ENCODE results near the gene EPS8L3. TPM values are rescaled to one million over a fixed set of nuclear protein-coding genes. Genes with fewer than 3 reads are reported as not detected.
"Not testable (repeated sequence)": the region's sequence is repeated elsewhere in the genome, so short reads cannot be mapped to it uniquely, and the experiment has no call there.

The EPS8L3 gene
- total RNA-seq, 6 donors from 2014 or later: 0.20 TPM; not detected in 5

DNA sequence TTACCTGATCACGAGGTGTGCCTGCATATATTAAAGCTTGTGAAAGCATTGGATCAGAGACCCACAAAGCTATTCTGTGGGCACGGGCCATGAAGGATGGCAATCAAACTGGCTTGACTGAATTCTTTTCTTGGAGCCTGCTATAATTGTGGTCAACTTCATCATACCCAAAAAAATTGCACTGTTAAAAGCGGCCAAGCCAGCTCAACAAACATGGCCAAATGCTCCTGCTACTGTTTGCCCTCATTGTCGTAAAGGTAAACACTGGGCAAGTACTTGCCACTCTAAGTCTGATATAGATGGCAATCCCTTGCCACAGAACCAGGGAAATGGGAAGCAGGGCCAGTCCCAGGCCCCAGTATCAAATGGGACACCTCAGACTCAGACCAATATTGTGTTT lies 58.3 kb downstream of the EPS8L3 start:
- Histone ChIP-seq H3K27me3 (no peaks in the 10 kb centered on the region), H3K27ac (no peak overlapping the region), H3K4me3 (no peak overlapping the region), H3K4me1 (no peaks in the 10 kb centered on the region), H3K36me3 (no peaks in the 10 kb centered on the region), H3K9me3 (peaks cover 0 to 11% (median 1%) of the 10 kb centered on the region in 4 donors)
- 59 to 69% methylated on average over 4 of the region's 4 CpGs for WGBS, 2 donors
- TF ChIP-seq, protein P1, sequence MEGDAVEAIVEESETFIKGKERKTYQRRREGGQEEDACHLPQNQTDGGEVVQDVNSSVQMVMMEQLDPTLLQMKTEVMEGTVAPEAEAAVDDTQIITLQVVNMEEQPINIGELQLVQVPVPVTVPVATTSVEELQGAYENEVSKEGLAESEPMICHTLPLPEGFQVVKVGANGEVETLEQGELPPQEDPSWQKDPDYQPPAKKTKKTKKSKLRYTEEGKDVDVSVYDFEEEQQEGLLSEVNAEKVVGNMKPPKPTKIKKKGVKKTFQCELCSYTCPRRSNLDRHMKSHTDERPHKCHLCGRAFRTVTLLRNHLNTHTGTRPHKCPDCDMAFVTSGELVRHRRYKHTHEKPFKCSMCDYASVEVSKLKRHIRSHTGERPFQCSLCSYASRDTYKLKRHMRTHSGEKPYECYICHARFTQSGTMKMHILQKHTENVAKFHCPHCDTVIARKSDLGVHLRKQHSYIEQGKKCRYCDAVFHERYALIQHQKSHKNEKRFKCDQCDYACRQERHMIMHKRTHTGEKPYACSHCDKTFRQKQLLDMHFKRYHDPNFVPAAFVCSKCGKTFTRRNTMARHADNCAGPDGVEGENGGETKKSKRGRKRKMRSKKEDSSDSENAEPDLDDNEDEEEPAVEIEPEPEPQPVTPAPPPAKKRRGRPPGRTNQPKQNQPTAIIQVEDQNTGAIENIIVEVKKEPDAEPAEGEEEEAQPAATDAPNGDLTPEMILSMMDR (IDR thresholded peaks at IDR 0.05): no peak
- TF ChIP-seq POLR2A (IDR thresholded peaks at IDR 0.05): no peak
- TF ChIP-seq POLR2AphosphoS5 (IDR thresholded peaks at IDR 0.05): no peak
- TF ChIP-seq EP300 (IDR thresholded peaks at IDR 0.05): no peak
- ATAC-seq (ENCODE audit: low FRiP score in 2 of 2) (no peak), DNase-seq (no peak)

DNA sequence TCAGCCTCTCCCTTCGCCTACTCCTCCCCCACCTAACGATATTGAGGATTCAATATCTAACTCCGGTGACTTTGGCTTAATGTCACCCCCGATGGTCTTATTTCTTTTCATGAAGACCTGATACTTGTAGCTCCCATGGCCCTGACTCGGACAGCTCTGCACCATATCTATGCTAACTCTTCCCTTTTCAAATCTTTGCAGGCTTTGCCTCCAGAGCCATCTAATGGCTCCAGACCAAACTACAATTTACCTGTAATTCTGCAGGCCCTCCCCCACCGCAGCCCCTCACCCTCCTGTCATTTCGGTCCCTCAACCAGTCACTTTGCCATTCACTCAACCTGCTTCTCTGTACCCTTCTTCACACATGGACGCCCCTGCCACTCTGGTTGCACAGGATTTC lies 59.5 kb downstream of the EPS8L3 start:
- no peaks in the 10 kb centered on the region for H3K36me3 ChIP-seq
- peaks cover 0 to 11% (median 1%) of the 10 kb centered on the region in 4 donors for H3K9me3 ChIP-seq
- TF ChIP-seq EP300 (IDR thresholded peaks at IDR 0.05): no peak
- no peak for TF ChIP-seq POLR2AphosphoS5 (IDR thresholded peaks at IDR 0.05)
- DNase-seq (no peak), ATAC-seq (ENCODE audit: low FRiP score in 2 of 2) (no peak)
- WGBS, 2 donors: 70 to 79% methylated on average over 8 of the region's 8 CpGs
- H3K4me3 ChIP-seq: no peak overlapping the region
- no peaks in the 10 kb centered on the region for H3K4me1 ChIP-seq
- no peaks in the 10 kb centered on the region for H3K27me3 ChIP-seq
- H3K27ac ChIP-seq: no peak overlapping the region

DNA sequence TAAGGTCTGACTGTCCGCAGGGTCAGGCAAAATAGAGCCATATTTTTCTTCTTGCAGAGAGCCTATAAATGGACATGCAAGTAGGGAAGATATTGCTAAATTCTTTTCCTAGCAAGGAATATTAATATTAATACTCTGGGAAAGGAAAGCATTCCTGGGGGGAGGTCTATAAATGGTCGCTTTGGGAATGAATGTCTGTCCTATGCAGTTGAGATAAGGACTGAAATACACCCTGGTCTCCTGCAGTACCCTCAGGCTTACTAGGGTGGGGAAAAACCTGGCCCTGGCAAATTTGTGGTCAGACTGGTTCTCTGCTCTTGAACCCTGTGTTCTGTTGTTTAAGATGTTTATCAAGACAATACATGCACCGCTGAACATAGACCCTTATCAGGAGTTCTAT lies 60.8 kb downstream of the EPS8L3 start:
- H3K36me3 ChIP-seq; H3K4me3 ChIP-seq; H3K9me3 ChIP-seq; ATAC-seq (ENCODE audit: low FRiP score in 2 of 2); H3K27ac ChIP-seq; H3K4me1 ChIP-seq; H3K27me3 ChIP-seq; DNase-seq: not testable (repeated sequence)
- WGBS, 2 donors: 69 to 84% methylated on average over 3 of the region's 3 CpGs

Other genes starting within 250 kb of the EPS8L3 start
- not detected for gene GPR61, start 224.1 kb downstream of the EPS8L3 start, total RNA-seq
- gene GNAI3, start 215.3 kb downstream of the EPS8L3 start, total RNA-seq: 1 to 10 TPM; 2.2 to 9.0 (median 6.0) TPM
- under 1 TPM in 2 of 6 donors, not detected in 4; 0.20 to 0.46 TPM for gene GNAT2, start 144.3 kb downstream of the EPS8L3 start, total RNA-seq
- gene AMPD2, start 144.1 kb downstream of the EPS8L3 start, total RNA-seq: 100 to 1,000 TPM in 1 of 6 donors, 10 to 100 TPM in 5; 39.5 to 183 (median 58.9) TPM
- 10 to 100 TPM; 10.7 to 28.3 (median 15.9) TPM for gene GSTM4, start 107.8 kb downstream of the EPS8L3 start, total RNA-seq
- gene GSTM2, start 95.9 kb downstream of the EPS8L3 start, total RNA-seq: 100 to 1,000 TPM in 1 of 6 donors, 10 to 100 TPM in 5; 19.0 to 263 (median 31.6) TPM
- gene GSTM1, start 76.1 kb downstream of the EPS8L3 start, total RNA-seq: 10 to 100 TPM in 2 of 6 donors, not detected in 4; 11.8 to 33.0 TPM
- 10 to 100 TPM in 3 of 6 donors, 1 to 10 TPM in 2, under 1 TPM in 1; 1.00 to 24.3 (median 8.3) TPM for gene GSTM5, start 51.7 kb downstream of the EPS8L3 start, total RNA-seq
- 10 to 100 TPM in 3 of 6 donors, 1 to 10 TPM in 3; 4.9 to 23.3 (median 11.2) TPM for gene GSTM3, start 22.9 kb downstream of the EPS8L3 start, total RNA-seq
- 100 to 1,000 TPM in 1 of 6 donors, 10 to 100 TPM in 5; 19.4 to 106 (median 36.5) TPM for gene CSF1, start 146.9 kb upstream of the EPS8L3 start, total RNA-seq
- 10 to 100 TPM; 41.9 to 89.6 (median 76.1) TPM for gene AHCYL1, start 220.8 kb upstream of the EPS8L3 start, total RNA-seq

All from upper lobe of left lung (tissue), 6 donors.